ENCODE measurements around the gene FBXL15.

The FBXL15 gene

GRCh38 chr10:102394801-102395399 is 25.7 kb upstream of the FBXL15 start:
- TF ChIP-seq EGR1 (IDR thresholded peaks at IDR 0.05) (no peak), YY1 (IDR thresholded peaks at IDR 0.05; ENCODE audit: low read depth) (0 out of 2 replicates have a peak, but pooled peaks have one; percentile 4)

- no peak for TF ChIP-seq YY1 (IDR thresholded peaks at IDR 0.05; ENCODE audit: low read depth)
- TF ChIP-seq RAD21 (IDR thresholded peaks at IDR 0.05; ENCODE audit: low read depth), result no peak
- no peak for TF ChIP-seq REST (IDR thresholded peaks at IDR 0.05; ENCODE audit: low read depth)
- no peak for TF ChIP-seq TCF12 (IDR thresholded peaks at IDR 0.05; ENCODE audit: low read depth)
- TF ChIP-seq ZBTB7A (IDR thresholded peaks at IDR 0.05; ENCODE audit: low read depth), result peak; percentile 58; the same call in 1 of the 2 replicates
- TF ChIP-seq NFIC (IDR thresholded peaks at IDR 0.05), result no peak
- peak; percentile 59; the same call in 1 of the 2 replicates for TF ChIP-seq TAF1 (IDR thresholded peaks at IDR 0.05; ENCODE audit: low read depth)
- TF ChIP-seq EP300 (IDR thresholded peaks at IDR 0.05; ENCODE audit: borderline replicate concordance), result no peak
- no peak for TF ChIP-seq USF1 (IDR thresholded peaks at IDR 0.05)
- no peak; the same call in 1 of the 2 replicates for TF ChIP-seq MAX (IDR thresholded peaks at IDR 0.05)
- peak; percentile 67 for TF ChIP-seq TEAD4 (IDR thresholded peaks at IDR 0.05)
- no peak for TF ChIP-seq CEBPB (IDR thresholded peaks at IDR 0.05)
- TF ChIP-seq EGR1 (IDR thresholded peaks at IDR 0.05), result peak; percentile 35; the same call in 1 of the 2 replicates
- TF ChIP-seq FOXM1 (IDR thresholded peaks at IDR 0.05; ENCODE audit: borderline replicate concordance, low read depth), result no peak
- TF ChIP-seq CREB1 (IDR thresholded peaks at IDR 0.05; ENCODE audit: low read depth), result peak; percentile 92
Observed at GRCh38 chr10:102395400-102396316, 25.0 kb upstream of the FBXL15 start, which contains the start of gene NFKB2. Gene NFKB2 (plus strand): TSS chr10:102395705. CDS start chr10:102395960, 255 bp downstream.

GRCh38 chr10:102396317-102396650 is 24.4 kb upstream of the FBXL15 start:
- TF ChIP-seq NFIC (IDR thresholded peaks at IDR 0.05), result no peak
- TF ChIP-seq ZBTB7A (IDR thresholded peaks at IDR 0.05; ENCODE audit: low read depth), result no peak
- TF ChIP-seq REST (IDR thresholded peaks at IDR 0.05; ENCODE audit: low read depth), result no peak
- no peak for TF ChIP-seq USF1 (IDR thresholded peaks at IDR 0.05)
- no peak for TF ChIP-seq FOXM1 (IDR thresholded peaks at IDR 0.05; ENCODE audit: borderline replicate concordance, low read depth)
- TF ChIP-seq RAD21 (IDR thresholded peaks at IDR 0.05; ENCODE audit: low read depth), result no peak
- TF ChIP-seq EGR1 (IDR thresholded peaks at IDR 0.05), result no peak
- TF ChIP-seq TAF1 (IDR thresholded peaks at IDR 0.05; ENCODE audit: low read depth), result no peak
- no peak for TF ChIP-seq TEAD4 (IDR thresholded peaks at IDR 0.05)
- no peak for TF ChIP-seq MAX (IDR thresholded peaks at IDR 0.05)
- no peak for TF ChIP-seq TCF12 (IDR thresholded peaks at IDR 0.05; ENCODE audit: low read depth)
- no peak for TF ChIP-seq CEBPB (IDR thresholded peaks at IDR 0.05)
- no peak for TF ChIP-seq CREB1 (IDR thresholded peaks at IDR 0.05; ENCODE audit: low read depth)
- no peak for TF ChIP-seq EP300 (IDR thresholded peaks at IDR 0.05; ENCODE audit: borderline replicate concordance)

- TF ChIP-seq USF1 (IDR thresholded peaks at IDR 0.05) (no peak), ZBTB7A (IDR thresholded peaks at IDR 0.05; ENCODE audit: low read depth) (no peak), CREB1 (IDR thresholded peaks at IDR 0.05; ENCODE audit: low read depth) (no peak), EP300 (IDR thresholded peaks at IDR 0.05; ENCODE audit: borderline replicate concordance) (no peak), RAD21 (IDR thresholded peaks at IDR 0.05; ENCODE audit: low read depth) (no peak), REST (IDR thresholded peaks at IDR 0.05; ENCODE audit: low read depth) (no peak), MAX (IDR thresholded peaks at IDR 0.05) (no peak), FOXM1 (IDR thresholded peaks at IDR 0.05; ENCODE audit: borderline replicate concordance, low read depth) (no peak), YY1 (IDR thresholded peaks at IDR 0.05; ENCODE audit: low read depth) (no peak), NFIC (IDR thresholded peaks at IDR 0.05) (no peak), TAF1 (IDR thresholded peaks at IDR 0.05; ENCODE audit: low read depth) (no peak)
Observed at GRCh38 chr10:102396730-102397151, 23.9 kb upstream of the FBXL15 start.

Measured in Ishikawa (cell line).